ENCODE measurements around the gene MBTPS1. TPM values are rescaled to one million over a fixed set of nuclear protein-coding genes. Genes with fewer than 3 reads are reported as not detected.

The MBTPS1 gene
- polyA plus RNA-seq, 3 donors, result 26.4 to 73.8 (median 28.0) TPM

- TF ChIP-seq CTCF (IDR thresholded peaks at IDR 0.05), result no peak
- Histone ChIP-seq H3K36me3 (replicated peaks in 1 of 2; ENCODE audit: control insufficient read depth in 1 of 2, insufficient read depth in 2 of 2, low read length in 2 of 2) (peaks cover 42 to 70% of the 10 kb centered on the region in 2 donors), H3K4me1 (ENCODE audit: control insufficient read depth in 1 of 2, insufficient read depth in 2 of 2, low read length in 2 of 2) (peaks cover 60 to 67% of the 10 kb centered on the region in 2 donors), H3K9ac (ENCODE audit: insufficient read depth, low read length, poor library complexity, severe bottlenecking) (peak overlapping the region; percentile 1), H3K4me2 (replicated peaks; ENCODE audit: extremely low read depth, low read length, poor library complexity, severe bottlenecking) (peak overlapping the region; percentile 61), H3K27me3 (ENCODE audit: control insufficient read depth in 2 of 2, insufficient read depth in 2 of 2, low read length in 2 of 2) (no peaks in the 10 kb centered on the region), H3K4me3 (replicated peaks in 1 of 3; ENCODE audit: low read depth in 2 of 3, low read length in 3 of 3) (peak overlapping the region in 1 of 3 experiments; percentile 36), H2AFZ (ENCODE audit: insufficient read depth, low read depth, low read length, poor library complexity, severe bottlenecking) (no peak overlapping the region), H3K9me3 (replicated peaks in 1 of 2; ENCODE audit: control insufficient read depth in 1 of 2, insufficient read depth in 1 of 2, low read length in 2 of 2) (no peaks in the 10 kb centered on the region), H3K79me2 (ENCODE audit: insufficient read depth, low read length) (peaks cover 35% of the 10 kb centered on the region), H4K20me1 (ENCODE audit: insufficient read depth, low read length) (peaks cover 10% of the 10 kb centered on the region), H3K27ac (ENCODE audit: low read depth in 1 of 2, low read length in 2 of 2) (peak overlapping the region; percentile 48 to 68)
- intact Hi-C loops (cut with micrococcal nuclease), result loop anchor here (5.0 kb wide), 2 partner anchors 46 to 101 kb away; partner anchors contain the start of gene TAF1C (in 1 of the 2)
- Mint-ChIP-seq H3K27me3 (ENCODE audit: low read depth in 3 of 3) (peaks cover 0 to 3% (median 0%) of the 10 kb centered on the region in 3 donors), H3K4me3 (peak overlapping the region; percentile 53 to 74), H3K9me3 (no peaks in the 10 kb centered on the region), H3K4me1 (peaks cover 66% of the 10 kb centered on the region), H3K36me3 (peaks cover 70% of the 10 kb centered on the region in 2 donors), H3K27ac (peak overlapping the region; percentile 55 to 88 (median 79))
- 54% methylated on average over 11 of the region's 11 CpGs for WGBS (ENCODE audit: insufficient coverage)
- DNase-seq, result no peak
Measured at GRCh38 chr16:84086341-84086740, 30.4 kb downstream of the MBTPS1 start.

- Histone ChIP-seq H3K79me2 (ENCODE audit: insufficient read depth, low read length) (peaks cover 36% of the 10 kb centered on the region), H3K4me1 (ENCODE audit: control insufficient read depth in 1 of 2, insufficient read depth in 2 of 2, low read length in 2 of 2) (peaks cover 60 to 67% of the 10 kb centered on the region in 2 donors), H3K27ac (ENCODE audit: low read depth in 1 of 2, low read length in 2 of 2) (peak overlapping the region; percentile 48 to 68), H3K4me2 (replicated peaks; ENCODE audit: extremely low read depth, low read length, poor library complexity, severe bottlenecking) (peak overlapping the region; percentile 61), H3K9ac (ENCODE audit: insufficient read depth, low read length, poor library complexity, severe bottlenecking) (peak overlapping the region; percentile 1), H3K9me3 (replicated peaks in 1 of 2; ENCODE audit: control insufficient read depth in 1 of 2, insufficient read depth in 1 of 2, low read length in 2 of 2) (no peaks in the 10 kb centered on the region), H4K20me1 (ENCODE audit: insufficient read depth, low read length) (peaks cover 10% of the 10 kb centered on the region), H3K4me3 (replicated peaks in 1 of 3; ENCODE audit: low read depth in 2 of 3, low read length in 3 of 3) (peak overlapping the region in 1 of 3 experiments; percentile 36), H3K27me3 (ENCODE audit: control insufficient read depth in 2 of 2, insufficient read depth in 2 of 2, low read length in 2 of 2) (no peaks in the 10 kb centered on the region), H3K36me3 (replicated peaks in 1 of 2; ENCODE audit: control insufficient read depth in 1 of 2, insufficient read depth in 2 of 2, low read length in 2 of 2) (peaks cover 44 to 70% of the 10 kb centered on the region in 2 donors), H2AFZ (ENCODE audit: insufficient read depth, low read depth, low read length, poor library complexity, severe bottlenecking) (no peak overlapping the region)
- H3K4me3 Mint-ChIP-seq, result peak overlapping the region; percentile 53 to 74
- peaks cover 70% of the 10 kb centered on the region in 2 donors for H3K36me3 Mint-ChIP-seq
- peaks cover 66% of the 10 kb centered on the region for H3K4me1 Mint-ChIP-seq
- intact Hi-C loops (cut with micrococcal nuclease), result loop anchor here (5.0 kb wide), 2 partner anchors 47 to 102 kb away; partner anchors contain the start of gene TAF1C (in 1 of the 2)
- TF ChIP-seq CTCF (IDR thresholded peaks at IDR 0.05), result no peak
- WGBS (ENCODE audit: insufficient coverage), result 0% methylated on average over 1 of the region's 6 CpGs
- peak overlapping the region; percentile 55 to 88 (median 79) for H3K27ac Mint-ChIP-seq
- DNase-seq, result peak; percentile 36 to 65 (median 57)
- H3K9me3 Mint-ChIP-seq, result no peaks in the 10 kb centered on the region
- peaks cover 0 to 3% (median 0%) of the 10 kb centered on the region in 3 donors for H3K27me3 Mint-ChIP-seq (ENCODE audit: low read depth in 3 of 3)
Measured at GRCh38 chr16:84085773-84086172, 31.0 kb downstream of the MBTPS1 start.

Data from CD14-positive monocyte (primary cell).